Measurements from ENCODE around the gene ZNF280D. TPM values are rescaled to one million over a fixed set of nuclear protein-coding genes. Genes with fewer than 3 reads are reported as not detected.

The ZNF280D gene
- total and polyA plus RNA-seq, 2 of the 4 experiments (the other 2 are of a cell fraction): 8.3 to 21.0 TPM

- intact Hi-C loops (cut with micrococcal nuclease): no loop called here
- Histone ChIP-seq H3K9ac (ENCODE audit: low read depth, low read length) (no peak overlapping the region), H3K9me3 (ENCODE audit: control insufficient read depth, insufficient read depth, low read length) (no peaks in the 10 kb centered on the region), H2BK120ac (ENCODE audit: low read depth, low read length) (no peak overlapping the region), H3K36me3 (ENCODE audit: control insufficient read depth, insufficient read depth, low read length) (no peaks in the 10 kb centered on the region), H3K27ac (ENCODE audit: insufficient read depth, low read length) (no peak overlapping the region), H4K20me1 (ENCODE audit: insufficient read depth, low read length) (no peaks in the 10 kb centered on the region), H3K4ac (ENCODE audit: low read depth, low read length) (no peak overlapping the region), H3K56ac (ENCODE audit: extremely low read depth, insufficient read depth, low read length) (no peak overlapping the region), H2BK5ac (ENCODE audit: low read depth, low read length, poor library complexity, severe bottlenecking) (no peak overlapping the region), H3K18ac (ENCODE audit: low read depth, low read length) (no peak overlapping the region), H3K79me1 (ENCODE audit: low read depth in 1 of 2, low read length in 2 of 2) (no peaks in the 10 kb centered on the region), H3K14ac (replicated peaks; ENCODE audit: low read depth, low read length) (no peak overlapping the region), H2AFZ (replicated peaks; ENCODE audit: low read length, poor library complexity) (no peak overlapping the region), H2AK5ac (ENCODE audit: low read depth, low read length) (no peak overlapping the region), H2BK15ac (ENCODE audit: low read depth, low read length) (no peak overlapping the region), H3K4me1 (ENCODE audit: control insufficient read depth, insufficient read depth, low read length) (no peaks in the 10 kb centered on the region), H3K9me1 (ENCODE audit: insufficient read depth, low read length) (no peaks in the 10 kb centered on the region), H3K27me3 (ENCODE audit: control insufficient read depth, insufficient read depth, low read length) (no peaks in the 10 kb centered on the region), H2BK20ac (ENCODE audit: low read depth, low read length) (no peak overlapping the region), H4K91ac (ENCODE audit: insufficient read depth, low read depth, low read length) (no peak overlapping the region), H4K8ac (ENCODE audit: low read depth in 2 of 2, low read length in 2 of 2) (no peak overlapping the region), H2AK9ac (replicated peaks; ENCODE audit: low read depth, low read length, poor library complexity) (no peak overlapping the region), H3K23ac (ENCODE audit: low read depth, low read length) (no peak overlapping the region), H3K4me2 (ENCODE audit: low read depth, low read length) (no peak overlapping the region), H4K5ac (ENCODE audit: low read depth, low read length) (no peak overlapping the region), H3K4me3 (ENCODE audit: insufficient read depth, low read depth, low read length) (no peak overlapping the region)
- in situ Hi-C loops (cut with MboI; ENCODE audit: low sequenced_read_pairs): no loop called here
- TF ChIP-seq MAFK (IDR thresholded peaks at IDR 0.05; ENCODE audit: low read depth, low read length) (no peak), SMC3 (IDR thresholded peaks at IDR 0.05; ENCODE audit: low read depth, low read length) (no peak), FOS (IDR thresholded peaks at IDR 0.05; ENCODE audit: low read depth, low read length) (no peak), USF2 (IDR thresholded peaks at IDR 0.05; ENCODE audit: low read depth, low read length) (no peak), RAD21 (IDR thresholded peaks at IDR 0.05; ENCODE audit: low read length) (no peak)
- DNase-seq (no peak), ATAC-seq (ENCODE audit: low read depth) (no peak)
- ChIA-PET CTCF (no interaction called here), POLR2A (ENCODE audit: unreplicated experiment) (no interaction called here)
- no TSS peak for BruUV-seq (replicated peaks)
- dilution Hi-C loops (cut with HindIII; ENCODE audit: low sequenced_read_pairs, unreplicated experiment): no loop called here
- 100% methylated on average over 1 of the region's 8 CpGs; no CpG with 5 or more reads in 1 of the 2 experiments for WGBS, 2 experiments (ENCODE audit: extremely low coverage in 2 of 2, insufficient read length in 1 of 2)
Observed at GRCh38 chr15:56782306-56782705, 49.0 kb upstream of the ZNF280D start.
